B cell (primary cell): Measurements from ENCODE around the gene LRRC2.

Experiments used
- CTCF ChIP-seq: fragments of 200-600 bp; IDR thresholded peaks from one replicate; pipeline ENCODE4 v1.8.0; 2022; ENCODE audit warnings: antibody characterized with exemption, mild to moderate bottlenecking
- EZH2 ChIP-seq: IDR thresholded peaks from 2 replicates; pipeline ENCODE4 v1.6.1; 2012; ENCODE audit warnings: borderline replicate concordance, low read depth, mild to moderate bottlenecking, moderate library complexity, low read length; ENCODE audit not compliant: insufficient read depth, poor library complexity, severe bottlenecking

GRCh38 chr3:46607603-46608028 lies 41.5 kb upstream of the LRRC2 start:
- TF ChIP-seq EZH2 (no peak), CTCF (no peak)
